GM10248 (cell line): ENCODE measurements around the gene KLHL30.

ENCODE experiments used
- CTCF ChIA-PET: fragments of 300-600 bp; sonication (Branson Sonifier 250); formaldehyde crosslinking; extraction: SDS; loops from one replicate; lab custom pipeline; 2021; ENCODE audit warnings: antibody characterized with exemption; lab: Yijun Ruan, JAX
- POLR2A ChIA-PET: fragments of 350-650 bp; sonication (Branson Sonifier 250); formaldehyde crosslinking; extraction: SDS; loops from one replicate; lab custom pipeline; 2020; ENCODE audit warnings: antibody characterized with exemption; lab: Yijun Ruan, JAX
- DNase-seq: peaks from one replicate; pipeline ENCODE4 v3.0.0; 2012; ENCODE audit errors: extremely low spot score
- TF ChIP-seq, protein P1 (sequence below): IDR thresholded peaks from 2 replicates; pipeline ENCODE4 v1.5.1; 2012; ENCODE audit warnings: mild to moderate bottlenecking, low read depth; ENCODE audit errors: extremely low read depth, missing control alignments, control extremely low read depth

KLHL30 gene

DNA sequence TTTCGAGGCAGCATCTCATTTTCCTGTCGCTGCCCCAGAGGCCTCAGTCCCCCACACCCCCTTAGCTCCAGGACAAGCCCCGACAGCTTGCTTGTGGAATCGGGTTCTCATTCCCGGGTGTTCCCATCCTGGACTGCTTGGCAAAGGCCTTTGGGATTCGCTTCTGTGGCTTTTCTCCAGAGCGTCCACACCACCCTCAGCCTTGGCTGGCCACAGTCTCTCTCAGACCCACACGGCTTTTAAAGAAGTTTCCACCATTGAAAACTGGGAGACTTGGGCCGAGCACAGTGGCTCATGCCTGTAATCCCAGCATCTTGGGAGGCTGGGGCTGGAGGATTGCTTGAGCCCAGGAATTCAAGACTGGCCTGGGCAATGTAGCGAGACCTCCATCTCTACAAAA lies 35.6 kb upstream of the KLHL30 start:
- CTCF ChIA-PET, result no interaction called here

GRCh38 chr2:238103465-238104225 lies 34.8 kb upstream of the KLHL30 start:
- ChIA-PET POLR2A (no interaction called here), CTCF (no interaction called here)
- TF ChIP-seq, protein P1, sequence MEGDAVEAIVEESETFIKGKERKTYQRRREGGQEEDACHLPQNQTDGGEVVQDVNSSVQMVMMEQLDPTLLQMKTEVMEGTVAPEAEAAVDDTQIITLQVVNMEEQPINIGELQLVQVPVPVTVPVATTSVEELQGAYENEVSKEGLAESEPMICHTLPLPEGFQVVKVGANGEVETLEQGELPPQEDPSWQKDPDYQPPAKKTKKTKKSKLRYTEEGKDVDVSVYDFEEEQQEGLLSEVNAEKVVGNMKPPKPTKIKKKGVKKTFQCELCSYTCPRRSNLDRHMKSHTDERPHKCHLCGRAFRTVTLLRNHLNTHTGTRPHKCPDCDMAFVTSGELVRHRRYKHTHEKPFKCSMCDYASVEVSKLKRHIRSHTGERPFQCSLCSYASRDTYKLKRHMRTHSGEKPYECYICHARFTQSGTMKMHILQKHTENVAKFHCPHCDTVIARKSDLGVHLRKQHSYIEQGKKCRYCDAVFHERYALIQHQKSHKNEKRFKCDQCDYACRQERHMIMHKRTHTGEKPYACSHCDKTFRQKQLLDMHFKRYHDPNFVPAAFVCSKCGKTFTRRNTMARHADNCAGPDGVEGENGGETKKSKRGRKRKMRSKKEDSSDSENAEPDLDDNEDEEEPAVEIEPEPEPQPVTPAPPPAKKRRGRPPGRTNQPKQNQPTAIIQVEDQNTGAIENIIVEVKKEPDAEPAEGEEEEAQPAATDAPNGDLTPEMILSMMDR, result no peak

More for the DNA sequence above, 35.6 kb upstream of the KLHL30 start:
- TF ChIP-seq, protein P1, result no peak
- POLR2A ChIA-PET, result no interaction called here
- no peak for DNase-seq

GRCh38 chr2:238104226-238104690 lies 34.2 kb upstream of the KLHL30 start:
- ChIA-PET CTCF (interaction anchor here (1.5 kb wide), 1 partner anchor 35 kb away, joined by 4 read pairs; no protein-coding TSS in a partner anchor), POLR2A (no interaction called here)
- DNase-seq, result no peak
- TF ChIP-seq, protein P1, result no peak

More at GRCh38 chr2:238103465-238104225, 34.8 kb upstream of the KLHL30 start:
- DNase-seq, result no peak

DNA sequence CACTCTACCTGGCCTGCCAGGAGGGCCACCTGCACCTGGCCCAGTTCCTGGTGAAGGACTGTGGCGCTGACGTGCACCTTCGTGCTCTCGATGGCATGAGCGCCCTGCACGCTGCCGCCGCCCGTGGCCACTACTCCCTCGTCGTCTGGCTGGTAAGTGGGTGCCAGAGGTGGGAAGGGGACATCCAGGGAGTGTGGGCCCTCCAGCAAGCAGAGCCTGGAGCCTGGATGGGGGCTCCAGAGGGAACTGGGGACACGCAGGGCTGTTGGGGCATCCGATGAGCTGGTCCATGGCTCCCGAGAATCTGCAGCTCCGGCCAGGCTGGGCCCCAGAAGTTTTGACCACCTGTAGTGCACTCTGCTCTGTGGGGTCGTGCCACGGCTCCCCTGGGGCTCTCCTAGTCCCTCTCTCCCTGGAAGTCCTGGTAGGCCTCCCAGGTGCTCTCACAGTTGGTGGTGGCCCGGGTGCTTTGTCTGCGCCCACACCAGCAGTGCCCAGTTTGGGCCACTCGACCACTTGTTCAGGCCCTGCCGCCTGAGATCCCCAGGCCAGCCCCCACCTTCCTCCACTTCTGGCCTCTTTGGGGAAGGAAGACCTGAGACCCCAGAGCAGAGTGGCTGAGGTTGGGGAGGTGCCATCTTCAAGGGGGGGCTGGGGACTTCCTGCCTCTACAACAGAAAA lies 33.6 kb upstream of the KLHL30 start:
- DNase-seq, result no peak
- POLR2A ChIA-PET, result no interaction called here
- TF ChIP-seq, protein P1, result no peak
- CTCF ChIA-PET, result interaction anchor here (1.5 kb wide), 1 partner anchor 35 kb away, joined by 4 read pairs; no protein-coding TSS in a partner anchor

DNA sequence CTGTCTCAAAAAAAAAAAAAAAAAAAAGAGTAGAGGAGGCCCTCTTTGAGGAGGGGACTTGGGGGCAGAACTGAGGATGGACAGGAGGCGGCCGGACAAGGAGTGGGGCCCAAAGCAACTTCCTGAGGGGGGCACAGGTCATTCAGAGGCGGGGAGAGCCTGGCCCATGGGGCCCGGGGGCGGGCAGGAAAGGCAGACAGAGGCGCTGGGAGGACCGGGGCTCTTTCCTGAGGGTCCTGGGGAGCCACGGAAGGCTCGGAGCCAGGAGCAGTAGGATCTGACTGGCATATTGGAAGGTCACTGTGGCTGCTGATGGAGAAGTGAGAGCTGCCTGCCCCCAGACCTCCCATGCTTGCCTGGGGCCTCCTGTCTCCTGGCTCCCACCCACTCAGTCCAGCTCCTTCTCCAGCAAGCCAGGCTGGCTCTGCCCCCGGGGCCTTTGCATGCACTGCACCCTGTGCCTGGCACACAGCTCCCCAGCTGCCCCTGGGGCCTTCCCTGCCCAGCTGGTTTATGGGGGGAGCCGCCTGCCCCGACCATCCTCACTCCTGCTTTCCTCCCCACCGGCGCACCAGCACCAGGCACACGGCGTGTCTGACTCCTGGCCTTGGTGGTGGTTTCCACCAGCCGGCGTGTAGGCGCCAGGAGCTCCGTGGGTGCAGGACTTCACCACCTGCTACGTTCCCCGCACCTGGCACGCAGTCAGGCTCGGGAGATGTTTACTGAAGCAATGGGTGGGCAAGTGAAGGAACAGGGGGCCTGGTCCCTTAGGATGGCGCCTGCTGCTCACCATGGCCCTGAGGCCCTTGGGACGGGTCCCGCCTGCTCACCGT lies 32.7 kb upstream of the KLHL30 start:
- TF ChIP-seq, protein P1, result no peak
- POLR2A ChIA-PET, result no interaction called here
- no peak for DNase-seq
- CTCF ChIA-PET, result interaction anchor here (1.2 to 1.6 kb wide), 4 partner anchors 34 to 247 kb away, joined by 3 to 4 read pairs (median 4); no protein-coding TSS in a partner anchor

GRCh38 chr2:238106339-238106697 lies 32.1 kb upstream of the KLHL30 start:
- ChIA-PET CTCF (interaction anchor here (1.2 to 1.6 kb wide), 3 partner anchors 138 to 248 kb away, joined by 3 to 4 read pairs (median 3); no protein-coding TSS in a partner anchor), POLR2A (no interaction called here)
- no peak for DNase-seq
- TF ChIP-seq, protein P1, result no peak
